Suprapubic skin (tissue), 4 donors: ENCODE measurements around the gene FGF7.
"Not testable (repeated sequence)": the region's sequence is repeated elsewhere in the genome, so short reads cannot be mapped to it uniquely, and the experiment has no call there.

Source experiments
- POLR2A ChIP-seq, 2 donors: fragments of 450-650 bp; IDR thresholded peaks; one replicate each; pipeline ENCODE4 v1.6.1; 2017; ENCODE audit warnings: antibody characterized with exemption in 2 of 2, mild to moderate bottlenecking in 2 of 2, moderate library complexity in 2 of 2
- POLR2AphosphoS5 ChIP-seq, 3 donors: sonication (generic); formaldehyde crosslinking; IDR thresholded peaks; one replicate each; pipeline ENCODE4 v1.6.1; 2017; ENCODE audit warnings: antibody characterized with exemption in 3 of 3
- TF ChIP-seq, protein P1 (sequence below), 2 donors: fragments of 200-600 bp in 1 of 2; fragments of 450-650 bp in 1 of 2; sonication (generic) in 1 of 2; IDR thresholded peaks; one replicate each; pipeline ENCODE4 v1.5.1; 2016 to 2019; ENCODE audit warnings: antibody characterized with exemption in 2 of 2, mild to moderate bottlenecking in 1 of 2, moderate library complexity in 1 of 2

DNA sequence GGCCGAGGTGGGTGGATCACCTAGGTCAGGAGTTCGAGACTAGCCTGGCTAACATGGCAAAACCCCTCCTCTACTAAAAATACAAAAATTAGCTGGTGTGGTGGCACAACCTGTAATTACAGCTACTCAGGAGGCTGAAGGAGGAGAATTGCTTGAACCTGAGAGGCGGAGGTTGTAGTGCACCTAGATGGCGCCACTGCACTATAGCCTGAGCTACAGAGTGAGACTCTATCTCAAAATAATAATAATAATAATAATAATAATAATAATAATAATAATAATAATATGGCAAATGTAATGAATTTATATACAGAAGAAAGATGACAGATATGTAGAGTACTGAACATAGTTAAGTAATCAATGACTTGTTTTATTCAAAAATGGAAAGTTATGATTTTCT lies 48.2 kb downstream of the FGF7 start:
- TF ChIP-seq POLR2AphosphoS5, POLR2A (IDR thresholded peaks at IDR 0.05): not testable (repeated sequence)
- TF ChIP-seq, protein P1, sequence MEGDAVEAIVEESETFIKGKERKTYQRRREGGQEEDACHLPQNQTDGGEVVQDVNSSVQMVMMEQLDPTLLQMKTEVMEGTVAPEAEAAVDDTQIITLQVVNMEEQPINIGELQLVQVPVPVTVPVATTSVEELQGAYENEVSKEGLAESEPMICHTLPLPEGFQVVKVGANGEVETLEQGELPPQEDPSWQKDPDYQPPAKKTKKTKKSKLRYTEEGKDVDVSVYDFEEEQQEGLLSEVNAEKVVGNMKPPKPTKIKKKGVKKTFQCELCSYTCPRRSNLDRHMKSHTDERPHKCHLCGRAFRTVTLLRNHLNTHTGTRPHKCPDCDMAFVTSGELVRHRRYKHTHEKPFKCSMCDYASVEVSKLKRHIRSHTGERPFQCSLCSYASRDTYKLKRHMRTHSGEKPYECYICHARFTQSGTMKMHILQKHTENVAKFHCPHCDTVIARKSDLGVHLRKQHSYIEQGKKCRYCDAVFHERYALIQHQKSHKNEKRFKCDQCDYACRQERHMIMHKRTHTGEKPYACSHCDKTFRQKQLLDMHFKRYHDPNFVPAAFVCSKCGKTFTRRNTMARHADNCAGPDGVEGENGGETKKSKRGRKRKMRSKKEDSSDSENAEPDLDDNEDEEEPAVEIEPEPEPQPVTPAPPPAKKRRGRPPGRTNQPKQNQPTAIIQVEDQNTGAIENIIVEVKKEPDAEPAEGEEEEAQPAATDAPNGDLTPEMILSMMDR (IDR thresholded peaks at IDR 0.05), result not testable (repeated sequence)
